GM23248 (cell line): ENCODE results near the gene LRP6.

Experiments
- EZH2 ChIP-seq: fragments of 200-600 bp; sonication (generic); IDR thresholded peaks from 2 replicates; pipeline ENCODE4 v1.6.1; 2018; ENCODE audit warnings: antibody characterized with exemption, mild to moderate bottlenecking; ENCODE audit not compliant: insufficient read depth, poor library complexity, severe bottlenecking
- EZH2phosphoT487 ChIP-seq: fragments of 200-600 bp; sonication (generic); IDR thresholded peaks from 2 replicates; pipeline ENCODE4 v1.6.1; 2018; ENCODE audit warnings: antibody characterized with exemption, moderate library complexity, mild to moderate bottlenecking, low read depth; ENCODE audit not compliant: insufficient read depth

- TF ChIP-seq EZH2 (no peak), EZH2phosphoT487 (no peak)
These were observed 100.1 kb downstream of the LRP6 start for GRCh38 chr12:12166751-12167150.
